ENCODE results near the gene PRSS22.

DNA sequence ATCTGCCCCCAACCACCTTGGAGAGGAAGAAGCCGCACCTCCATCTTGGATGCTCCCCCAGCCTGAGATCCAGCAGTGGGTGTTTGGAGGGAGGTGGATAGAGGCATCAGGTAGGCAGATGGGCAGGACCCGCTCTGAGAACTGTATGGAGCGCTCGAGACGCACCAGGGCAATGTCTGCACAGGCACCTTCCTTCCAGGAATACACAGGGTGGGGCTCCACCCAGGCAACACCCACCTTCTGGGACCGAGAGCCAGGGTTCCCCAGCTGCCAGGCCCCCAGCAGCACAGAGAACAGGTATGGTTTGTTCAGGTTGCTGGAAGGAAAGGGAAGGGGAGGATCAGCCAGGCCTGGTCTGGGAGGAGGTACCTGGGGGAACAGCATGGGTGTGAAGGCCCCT, 2.4 kb downstream of the PRSS22 start:
- TF ChIP-seq, protein P1, sequence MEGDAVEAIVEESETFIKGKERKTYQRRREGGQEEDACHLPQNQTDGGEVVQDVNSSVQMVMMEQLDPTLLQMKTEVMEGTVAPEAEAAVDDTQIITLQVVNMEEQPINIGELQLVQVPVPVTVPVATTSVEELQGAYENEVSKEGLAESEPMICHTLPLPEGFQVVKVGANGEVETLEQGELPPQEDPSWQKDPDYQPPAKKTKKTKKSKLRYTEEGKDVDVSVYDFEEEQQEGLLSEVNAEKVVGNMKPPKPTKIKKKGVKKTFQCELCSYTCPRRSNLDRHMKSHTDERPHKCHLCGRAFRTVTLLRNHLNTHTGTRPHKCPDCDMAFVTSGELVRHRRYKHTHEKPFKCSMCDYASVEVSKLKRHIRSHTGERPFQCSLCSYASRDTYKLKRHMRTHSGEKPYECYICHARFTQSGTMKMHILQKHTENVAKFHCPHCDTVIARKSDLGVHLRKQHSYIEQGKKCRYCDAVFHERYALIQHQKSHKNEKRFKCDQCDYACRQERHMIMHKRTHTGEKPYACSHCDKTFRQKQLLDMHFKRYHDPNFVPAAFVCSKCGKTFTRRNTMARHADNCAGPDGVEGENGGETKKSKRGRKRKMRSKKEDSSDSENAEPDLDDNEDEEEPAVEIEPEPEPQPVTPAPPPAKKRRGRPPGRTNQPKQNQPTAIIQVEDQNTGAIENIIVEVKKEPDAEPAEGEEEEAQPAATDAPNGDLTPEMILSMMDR (conservative IDR thresholded peaks at IDR 0.05; ENCODE audit: low read length), result no peak
- no peak for TF ChIP-seq EZH2phosphoT487 (IDR thresholded peaks at IDR 0.05; ENCODE audit: borderline replicate concordance, low read depth, low read length)
